NCI-H1092 (cell line): ENCODE data around the gene POLA2.
"Not testable (repeated sequence)": the region's sequence is repeated elsewhere in the genome, so short reads cannot be mapped to it uniquely, and the experiment has no call there.

Experiments
- DNase-seq: peaks from one replicate; lab custom pipeline; 2025; lab: John Stamatoyannopoulos, UW

Gene POLA2

GRCh38 chr11:65261591-65262380 lies at the start of gene POLA2:
POLA2 (plus strand) TSS chr11:65261962; CDS start chr11:65262293, 331 bp downstream.
- DNase-seq = peak; percentile 98

GRCh38 chr11:65212226-65212801 lies 49.4 kb upstream of the POLA2 start:
- DNase-seq = no peak

- no peak for DNase-seq
These were observed 48.2 kb upstream of the POLA2 start for GRCh38 chr11:65213322-65214211.

GRCh38 chr11:65214212-65214845 lies 47.4 kb upstream of the POLA2 start:
- no peak for DNase-seq

GRCh38 chr11:65215441-65216076 lies 46.2 kb upstream of the POLA2 start:
- DNase-seq = no peak

GRCh38 chr11:65216830-65217229 lies 44.9 kb upstream of the POLA2 start:
- no peak for DNase-seq

- DNase-seq = no peak
These were observed 44.0 kb upstream of the POLA2 start for GRCh38 chr11:65217441-65218423.

- no peak for DNase-seq
These were observed 43.3 kb upstream of the POLA2 start for GRCh38 chr11:65218446-65218845.

GRCh38 chr11:65219930-65220213 lies 41.9 kb upstream of the POLA2 start:
- no peak for DNase-seq

GRCh38 chr11:65221026-65221425 lies 40.7 kb upstream of the POLA2 start:
- DNase-seq = no peak

- DNase-seq = no peak
These were observed 38.8 kb upstream of the POLA2 start for GRCh38 chr11:65223011-65223410.

- DNase-seq = no peak
These were observed 36.9 kb upstream of the POLA2 start for GRCh38 chr11:65224930-65225278.

- no peak for DNase-seq
These were observed 36.3 kb upstream of the POLA2 start for GRCh38 chr11:65225279-65226102.

- no peak for DNase-seq
These were observed 35.7 kb upstream of the POLA2 start for GRCh38 chr11:65226103-65226442.

- no peak for DNase-seq
These were observed 33.9 kb upstream of the POLA2 start for GRCh38 chr11:65227879-65228278.

GRCh38 chr11:65236194-65237059 lies 25.3 kb upstream of the POLA2 start:
- DNase-seq = no peak

GRCh38 chr11:65238302-65238701 lies 23.5 kb upstream of the POLA2 start:
- DNase-seq = not testable (repeated sequence)

- DNase-seq = no peak
These were observed 20.6 kb upstream of the POLA2 start for GRCh38 chr11:65241134-65241533.

- no peak for DNase-seq
These were observed 20.1 kb upstream of the POLA2 start for GRCh38 chr11:65241692-65242091.
